Mucosa of stomach (tissue), 1 donor: Measurements from ENCODE around the gene PRND.

Experiments used
- H3K27me3 ChIP-seq: one replicate; pipeline ENCODE4 v1.7.0; 2013; ENCODE audit warnings: mild to moderate bottlenecking, low read length; ENCODE audit not compliant: control insufficient read depth, insufficient read depth
- H3K36me3 ChIP-seq: one replicate; pipeline ENCODE4 v1.7.0; 2013; ENCODE audit warnings: low read length; ENCODE audit not compliant: control insufficient read depth, insufficient read depth
- H3K4me1 ChIP-seq: one replicate; pipeline ENCODE4 v1.7.0; 2013; ENCODE audit warnings: mild to moderate bottlenecking, low read length; ENCODE audit not compliant: control insufficient read depth, insufficient read depth
- H3K4me3 ChIP-seq: one replicate; pipeline ENCODE4 v1.7.0; 2013; ENCODE audit warnings: low read length
- H3K9ac ChIP-seq: one replicate; pipeline ENCODE4 v1.7.0; 2013; ENCODE audit warnings: mild to moderate bottlenecking, low read length, moderate library complexity
- H3K9me3 ChIP-seq: one replicate; pipeline ENCODE4 v1.7.0; 2013; ENCODE audit warnings: mild to moderate bottlenecking, low read length, moderate library complexity; ENCODE audit not compliant: control insufficient read depth
- donor health status: Pancreatic carcinoma.

Gene PRND, protein sequence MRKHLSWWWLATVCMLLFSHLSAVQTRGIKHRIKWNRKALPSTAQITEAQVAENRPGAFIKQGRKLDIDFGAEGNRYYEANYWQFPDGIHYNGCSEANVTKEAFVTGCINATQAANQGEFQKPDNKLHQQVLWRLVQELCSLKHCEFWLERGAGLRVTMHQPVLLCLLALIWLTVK

DNA sequence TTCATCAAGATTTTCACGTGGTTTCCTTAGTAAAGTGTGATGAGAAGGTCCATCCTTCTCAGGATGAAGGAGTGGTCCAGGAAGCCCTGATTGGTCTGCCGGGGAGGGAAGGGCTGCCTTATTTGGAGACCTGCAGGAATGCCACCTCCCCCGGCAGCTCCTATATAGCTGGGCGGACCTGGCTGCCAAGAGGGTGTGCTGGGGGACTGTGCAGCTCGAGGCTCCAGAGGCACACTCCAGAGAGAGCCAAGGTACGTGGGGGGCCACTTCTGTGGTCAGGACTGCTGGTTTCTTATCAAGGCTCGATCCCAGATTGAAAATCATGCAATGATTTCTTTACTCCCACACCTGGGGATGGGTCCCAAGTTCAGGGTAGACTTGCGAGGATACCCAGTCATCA is at the start of gene PRND:
PRND (plus strand) TSS at position 191 of the 400 bp plus-strand sequence. CDS start 2,643 bp downstream, outside the sequence.
- no peak within 1 kb of the TSS for H3K4me3 ChIP-seq
- H3K9ac ChIP-seq = no peak within 1 kb of the TSS
- H3K27me3 ChIP-seq = no peaks in the 10 kb centered on the region
- H3K9me3 ChIP-seq = no peaks in the 10 kb centered on the region
- H3K36me3 ChIP-seq = no peaks in the 10 kb centered on the region
- peaks cover 6% of the 10 kb centered on the region for H3K4me1 ChIP-seq

DNA sequence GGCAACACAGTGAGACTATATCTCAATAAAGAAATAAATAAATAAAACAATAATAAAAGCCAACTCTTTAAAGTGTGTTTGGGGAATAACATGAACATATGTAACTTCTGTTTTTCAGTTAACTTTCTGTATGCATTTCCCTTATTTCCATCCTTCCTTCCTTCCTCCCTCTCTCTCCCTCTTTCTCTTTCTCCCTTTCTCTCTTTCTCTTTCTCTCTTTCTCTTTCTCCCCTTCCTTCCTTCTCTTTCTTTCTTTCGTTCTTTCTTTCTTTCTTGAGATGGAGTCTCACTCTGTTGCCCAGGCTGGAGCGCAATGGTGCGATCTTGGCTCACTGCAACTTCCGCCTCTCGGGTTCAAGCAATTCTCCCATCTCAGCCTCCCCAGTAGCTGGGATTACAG is 48.8 kb upstream of the PRND start:
- H3K4me3 ChIP-seq = no peak overlapping the region
- H3K4me1 ChIP-seq = no peaks in the 10 kb centered on the region
- no peaks in the 10 kb centered on the region for H3K27me3 ChIP-seq
- no peaks in the 10 kb centered on the region for H3K9me3 ChIP-seq
- no peaks in the 10 kb centered on the region for H3K36me3 ChIP-seq
- H3K9ac ChIP-seq = no peak overlapping the region

DNA sequence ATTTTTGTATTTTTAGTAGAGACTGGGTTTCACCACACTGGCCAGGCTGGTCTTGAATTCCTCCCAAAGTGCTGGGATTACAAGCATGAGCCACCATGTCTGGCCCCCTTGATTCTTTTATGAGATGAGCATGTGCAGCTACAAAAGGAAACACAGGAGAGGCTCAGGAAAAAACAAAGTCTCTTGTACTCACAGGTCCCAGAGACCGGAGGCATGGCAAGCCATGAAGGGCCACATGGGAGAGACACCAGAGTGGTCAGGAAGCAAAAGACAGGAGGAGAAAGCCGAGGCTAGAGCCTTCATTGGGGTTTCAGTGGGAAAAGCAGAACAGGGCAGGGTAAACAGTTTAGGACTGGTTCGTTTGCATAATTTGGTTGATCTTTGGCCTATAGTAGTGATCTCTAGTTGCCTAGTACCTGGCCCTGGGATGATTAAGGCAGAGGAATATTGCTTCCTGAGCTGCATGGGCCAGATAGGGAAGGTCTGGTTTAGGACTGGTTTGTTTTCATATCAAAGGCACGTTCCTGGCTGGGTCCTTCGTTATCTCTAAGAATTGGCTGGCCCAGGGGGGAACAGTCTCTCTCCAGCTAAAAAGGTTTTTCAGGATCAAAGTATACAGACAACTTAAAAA is 48.2 kb upstream of the PRND start:
- H3K4me3 ChIP-seq = no peak overlapping the region
- no peaks in the 10 kb centered on the region for H3K9me3 ChIP-seq
- H3K27me3 ChIP-seq = no peaks in the 10 kb centered on the region
- no peaks in the 10 kb centered on the region for H3K4me1 ChIP-seq
- H3K9ac ChIP-seq = no peak overlapping the region
- no peaks in the 10 kb centered on the region for H3K36me3 ChIP-seq

DNA sequence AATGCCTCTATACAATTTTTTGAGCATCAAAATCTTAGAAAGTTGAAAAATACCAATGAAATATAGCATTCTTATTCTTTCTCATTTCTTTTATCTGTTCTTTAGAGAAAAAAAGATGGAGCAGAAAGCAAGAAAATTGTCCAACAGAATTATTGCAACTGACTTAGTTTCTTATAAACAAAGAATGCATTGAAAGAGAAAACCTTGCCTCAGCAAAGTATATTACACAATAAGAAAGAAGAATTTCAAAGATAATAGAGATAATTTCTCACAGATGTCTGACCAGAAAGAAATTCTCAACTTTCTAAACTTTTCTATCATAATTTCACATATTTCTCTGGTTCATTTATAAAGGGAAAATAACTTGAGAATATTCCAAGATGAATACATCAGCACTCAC is 47.0 kb upstream of the PRND start:
- no peaks in the 10 kb centered on the region for H3K36me3 ChIP-seq
- H3K4me1 ChIP-seq = no peaks in the 10 kb centered on the region
- H3K9me3 ChIP-seq = no peaks in the 10 kb centered on the region
- no peaks in the 10 kb centered on the region for H3K27me3 ChIP-seq
- no peak overlapping the region for H3K9ac ChIP-seq
- no peak overlapping the region for H3K4me3 ChIP-seq

DNA sequence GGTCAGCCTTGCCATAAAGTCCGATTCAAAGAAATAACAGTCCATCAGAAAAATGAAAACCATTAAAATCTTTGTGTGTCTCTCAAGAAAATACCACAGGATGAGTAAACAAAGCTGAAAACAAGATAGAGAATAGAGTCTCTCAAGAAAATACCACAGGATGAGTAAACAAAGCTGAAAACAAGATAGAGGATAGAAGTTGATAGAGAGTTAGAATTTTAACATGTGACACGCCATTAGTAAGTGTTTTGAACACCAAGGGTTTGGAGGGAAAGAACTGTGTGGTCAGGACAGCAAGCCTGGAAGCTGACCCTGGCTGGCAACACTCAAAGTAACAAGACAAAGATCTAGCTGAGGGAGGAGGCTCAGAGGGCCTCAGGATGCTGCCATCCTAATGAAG is 43.9 kb upstream of the PRND start:
- Histone ChIP-seq H3K4me3 (no peak overlapping the region), H3K9me3 (no peaks in the 10 kb centered on the region), H3K9ac (no peak overlapping the region), H3K4me1 (no peaks in the 10 kb centered on the region), H3K36me3 (no peaks in the 10 kb centered on the region), H3K27me3 (no peaks in the 10 kb centered on the region)

DNA sequence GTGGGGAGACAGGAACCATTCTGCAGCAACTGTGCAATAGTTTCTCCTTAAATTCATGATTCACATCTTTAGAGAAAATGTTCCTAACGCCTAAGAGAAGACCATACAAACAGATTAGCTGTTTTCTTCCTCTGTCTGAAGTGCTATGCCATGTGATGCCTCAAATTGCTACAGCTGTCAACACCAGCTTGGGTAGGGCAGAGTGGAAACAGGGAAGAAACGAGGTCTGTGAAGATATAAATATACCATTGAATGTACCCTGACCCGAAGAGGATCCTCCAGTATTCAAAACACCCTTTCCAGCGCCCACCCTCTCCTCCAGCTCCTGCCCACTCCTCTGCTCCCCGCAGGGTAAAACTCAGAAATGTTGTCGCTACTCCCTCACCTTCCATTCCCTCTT is 40.3 kb upstream of the PRND start:
- Histone ChIP-seq H3K27me3 (no peaks in the 10 kb centered on the region), H3K9me3 (no peaks in the 10 kb centered on the region), H3K4me1 (no peaks in the 10 kb centered on the region), H3K4me3 (no peak overlapping the region), H3K36me3 (no peaks in the 10 kb centered on the region), H3K9ac (no peak overlapping the region)

DNA sequence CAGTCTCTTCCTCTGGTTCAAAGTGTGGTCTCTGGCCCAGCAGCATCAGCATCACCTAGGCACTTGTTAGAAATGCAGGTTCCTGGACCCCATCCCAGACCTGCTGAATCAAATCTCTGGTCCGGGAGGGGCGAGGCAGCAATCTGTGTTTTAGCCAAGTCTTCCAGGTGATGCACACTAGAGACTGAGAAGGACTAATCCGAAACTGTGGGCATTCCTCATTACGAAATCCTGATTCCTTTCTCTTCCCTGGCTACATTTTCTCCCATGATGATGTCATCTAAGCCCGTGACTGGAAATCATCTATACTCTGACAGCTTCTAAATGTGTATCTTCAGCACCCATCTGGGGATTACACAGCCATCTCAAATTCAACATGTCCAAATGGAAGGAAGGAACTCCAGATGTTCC is 39.7 kb upstream of the PRND start:
- Histone ChIP-seq H3K9ac (no peak overlapping the region), H3K27me3 (no peaks in the 10 kb centered on the region), H3K9me3 (no peaks in the 10 kb centered on the region), H3K4me1 (no peaks in the 10 kb centered on the region), H3K36me3 (no peaks in the 10 kb centered on the region), H3K4me3 (no peak overlapping the region)

DNA sequence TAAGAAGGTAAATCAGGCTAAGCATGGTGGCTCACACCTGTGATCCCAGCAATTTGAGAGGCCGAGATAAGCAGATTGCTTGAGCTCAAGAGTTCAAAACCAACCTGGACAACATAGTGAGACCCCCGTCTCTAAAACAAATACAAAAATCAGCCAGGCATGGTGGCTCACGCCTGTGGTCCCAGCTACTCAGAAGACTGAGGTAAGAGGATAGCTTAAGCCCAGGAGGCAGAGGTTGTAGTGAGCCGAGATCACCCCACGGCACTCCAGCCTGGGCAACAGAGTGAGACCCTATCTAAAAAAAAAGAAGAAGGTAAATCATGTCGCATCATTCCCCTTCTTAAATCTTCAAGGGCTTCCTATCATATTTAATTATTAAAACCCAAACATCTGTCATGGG is 39.0 kb upstream of the PRND start:
- no peaks in the 10 kb centered on the region for H3K27me3 ChIP-seq
- H3K9ac ChIP-seq = no peak overlapping the region
- no peaks in the 10 kb centered on the region for H3K4me1 ChIP-seq
- H3K4me3 ChIP-seq = no peak overlapping the region
- H3K9me3 ChIP-seq = no peaks in the 10 kb centered on the region
- no peaks in the 10 kb centered on the region for H3K36me3 ChIP-seq

DNA sequence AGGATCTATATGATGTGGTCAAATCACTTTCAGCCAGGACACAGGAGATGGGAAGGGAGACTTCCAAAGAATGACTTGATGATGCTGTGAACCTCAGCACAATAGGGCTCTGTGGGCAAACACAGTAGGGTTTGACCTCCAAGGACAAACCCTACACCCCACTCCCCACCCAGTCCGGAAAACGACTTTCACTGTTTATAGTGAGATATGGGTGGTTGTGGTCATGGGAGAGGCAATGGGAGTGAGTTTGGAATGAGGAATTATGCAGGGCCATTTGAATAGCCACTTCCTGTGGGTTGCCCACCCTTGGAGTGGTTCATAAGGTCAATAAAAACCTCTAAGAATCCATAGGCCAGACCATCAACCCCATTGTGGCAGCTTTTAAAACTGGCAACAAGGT is 38.4 kb upstream of the PRND start:
- no peaks in the 10 kb centered on the region for H3K9me3 ChIP-seq
- H3K27me3 ChIP-seq = no peaks in the 10 kb centered on the region
- no peaks in the 10 kb centered on the region for H3K36me3 ChIP-seq
- no peaks in the 10 kb centered on the region for H3K4me1 ChIP-seq
- no peak overlapping the region for H3K9ac ChIP-seq
- H3K4me3 ChIP-seq = no peak overlapping the region

DNA sequence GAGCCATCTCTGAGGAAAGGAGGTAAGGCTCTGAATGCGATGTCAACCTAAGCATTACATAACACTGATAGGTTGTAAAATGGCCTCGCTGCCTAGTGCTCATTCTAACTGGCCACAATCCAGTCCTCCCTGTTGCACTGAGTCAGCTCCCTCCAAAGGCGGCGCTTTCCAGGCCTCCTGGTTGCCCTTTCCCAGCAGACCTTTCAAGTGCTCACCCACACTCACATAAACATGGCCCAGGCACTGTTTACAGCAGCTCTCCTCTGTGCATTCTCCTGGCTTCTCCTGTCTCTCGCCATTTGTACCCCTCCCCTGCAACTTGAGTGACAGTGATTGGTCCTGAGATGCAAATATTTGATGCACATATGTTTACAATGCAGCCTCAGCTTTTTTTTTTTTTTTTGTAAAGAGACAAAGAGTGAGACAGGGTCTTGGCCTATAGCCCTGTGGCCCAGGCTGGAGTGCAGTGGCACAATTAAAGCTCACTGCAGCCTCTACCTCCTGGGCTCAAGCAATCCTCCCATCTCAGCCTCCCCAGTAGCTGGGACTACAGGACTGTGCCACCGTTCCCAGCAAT is 36.8 kb upstream of the PRND start:
- H3K4me1 ChIP-seq = no peaks in the 10 kb centered on the region
- no peaks in the 10 kb centered on the region for H3K9me3 ChIP-seq
- no peaks in the 10 kb centered on the region for H3K36me3 ChIP-seq
- no peaks in the 10 kb centered on the region for H3K27me3 ChIP-seq
- H3K9ac ChIP-seq = no peak overlapping the region
- no peak overlapping the region for H3K4me3 ChIP-seq

DNA sequence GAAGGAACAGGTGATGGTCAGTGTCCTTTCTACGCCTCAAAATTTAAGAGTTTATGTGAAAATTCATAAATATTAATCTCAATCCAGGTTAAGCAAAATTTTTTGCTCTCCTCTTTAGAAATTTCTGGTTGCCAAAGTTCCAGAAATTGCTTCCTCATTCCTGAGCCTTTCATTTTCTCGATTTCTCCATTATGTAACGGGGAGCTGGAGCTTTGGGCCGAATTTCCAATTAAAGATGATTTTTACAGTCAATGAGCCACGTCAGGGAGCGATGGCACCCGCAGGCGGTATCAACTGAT is 35.8 kb upstream of the PRND start:
- Histone ChIP-seq H3K27me3 (no peaks in the 10 kb centered on the region), H3K36me3 (no peaks in the 10 kb centered on the region), H3K9ac (peak overlapping the region; percentile 82), H3K4me3 (peak overlapping the region; percentile 48), H3K4me1 (no peaks in the 10 kb centered on the region), H3K9me3 (no peaks in the 10 kb centered on the region)

DNA sequence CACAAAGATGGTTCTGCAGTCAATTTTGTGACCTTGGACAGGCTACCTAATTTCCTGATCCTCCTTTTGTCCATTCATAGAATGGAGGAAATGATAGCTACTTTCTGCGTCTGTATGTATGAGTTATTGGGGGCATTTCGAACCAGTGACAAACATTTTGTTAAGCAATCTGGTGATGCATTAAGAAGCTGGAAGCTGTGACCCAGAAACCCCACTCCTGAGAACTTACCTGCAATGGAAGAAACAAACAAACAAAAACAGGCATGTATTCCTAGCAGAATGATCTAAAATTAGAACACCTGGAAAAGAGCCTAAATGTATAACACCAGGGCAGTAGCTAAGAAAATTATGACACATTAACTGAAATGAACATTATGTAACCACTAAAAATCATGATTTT is 33.4 kb upstream of the PRND start:
- Histone ChIP-seq H3K27me3 (no peaks in the 10 kb centered on the region), H3K4me1 (no peaks in the 10 kb centered on the region), H3K9ac (no peak overlapping the region), H3K36me3 (no peaks in the 10 kb centered on the region), H3K4me3 (no peak overlapping the region), H3K9me3 (no peaks in the 10 kb centered on the region)

DNA sequence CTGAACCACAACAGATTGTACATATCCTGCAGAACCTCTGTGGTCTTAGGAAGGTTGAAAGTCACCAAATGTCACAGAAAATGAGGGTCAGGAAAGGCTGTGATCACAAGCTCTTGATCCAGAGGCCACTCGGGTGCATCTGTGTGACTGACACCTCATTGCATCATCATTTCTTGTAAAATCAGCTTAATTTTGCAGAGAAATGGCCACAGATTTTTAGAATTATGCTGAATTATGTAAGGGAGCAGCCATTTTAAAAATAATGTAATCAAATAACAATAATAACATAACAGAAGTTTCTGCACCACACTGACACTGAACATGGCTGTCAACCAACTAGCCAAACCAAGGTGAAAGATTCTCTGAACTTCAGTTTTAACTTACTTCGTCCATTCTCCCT is 32.5 kb upstream of the PRND start:
- Histone ChIP-seq H3K27me3 (no peaks in the 10 kb centered on the region), H3K4me3 (no peak overlapping the region), H3K9ac (no peak overlapping the region), H3K9me3 (no peaks in the 10 kb centered on the region), H3K36me3 (no peaks in the 10 kb centered on the region), H3K4me1 (no peaks in the 10 kb centered on the region)
